Activated effector memory CD4-positive, alpha-beta T cell treated with anti-CD3 and anti-CD28 coated beads, Interleukin-2, amount 50 U/mL, for 16 hours (primary cell): ENCODE measurements around the gene MSI1.

ENCODE experiments used
- DNase-seq: peaks from one replicate; pipeline ENCODE4 v3.0.0-alpha.2; 2020

Gene MSI1

DNA sequence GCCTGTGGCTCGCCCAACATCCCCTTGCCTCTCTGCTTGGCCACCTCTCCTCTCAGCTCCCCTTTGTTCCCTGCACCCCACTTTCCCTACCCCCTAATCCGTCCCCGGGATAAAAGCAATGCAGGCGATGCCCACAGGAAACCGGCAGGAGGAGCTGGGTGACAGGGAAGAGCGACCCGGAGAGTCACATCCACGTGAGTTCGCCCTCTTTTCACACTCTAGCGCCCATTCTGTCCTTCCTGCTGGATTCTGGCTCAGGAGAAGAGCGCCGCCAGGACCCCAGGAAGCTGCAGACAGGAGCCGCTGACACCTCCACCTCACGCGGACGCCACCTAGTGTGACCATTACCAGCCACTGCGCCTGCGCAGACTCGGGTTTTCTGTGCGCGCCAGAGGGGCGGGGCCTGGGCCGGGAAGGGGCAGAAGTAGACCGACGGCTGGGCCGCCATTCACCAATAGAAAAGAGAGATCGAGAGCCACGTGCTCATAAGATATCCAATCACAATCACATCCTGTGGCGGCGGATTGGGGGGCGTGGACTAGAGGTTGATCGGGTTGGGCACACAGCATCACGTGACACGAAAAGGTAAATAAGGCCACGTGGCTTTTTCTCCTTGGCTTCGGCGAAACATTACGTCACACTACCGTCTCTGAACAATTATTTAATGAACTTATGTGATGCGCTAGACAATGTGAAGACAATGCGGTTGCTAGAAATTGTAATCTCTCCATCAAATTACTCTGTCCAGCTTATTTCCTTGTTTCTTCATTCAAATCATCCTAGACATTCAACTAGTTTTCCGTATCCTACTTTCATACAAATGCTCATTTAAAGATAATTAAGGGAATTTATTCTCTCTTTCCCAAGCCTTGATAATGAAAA, 51.5 kb downstream of the MSI1 start:
- peak; percentile 100 for DNase-seq

GRCh38 chr12:120316798-120317223, 52.2 kb downstream of the MSI1 start:
- DNase-seq = no peak

DNA sequence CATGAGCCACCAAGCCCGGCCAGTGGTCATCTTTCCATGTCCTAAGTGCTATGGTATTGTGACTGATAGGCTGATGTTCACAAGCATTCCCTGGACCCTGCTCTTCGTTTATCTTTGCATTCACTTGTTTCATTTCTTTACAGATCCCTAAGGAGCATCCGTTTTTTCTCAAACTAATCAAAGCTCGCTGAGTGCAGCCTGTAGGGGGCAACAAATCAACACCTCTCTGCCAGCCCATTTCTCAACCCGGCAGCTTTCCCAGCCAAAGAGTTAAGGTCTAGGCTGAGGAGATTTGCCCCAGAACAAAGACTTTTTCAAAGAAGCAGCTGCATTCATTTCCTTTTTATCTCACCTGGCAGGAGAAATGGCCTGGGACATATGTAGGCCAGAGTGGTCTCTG, 54.7 kb downstream of the MSI1 start:
- no peak for DNase-seq

- peak; percentile 95 for DNase-seq
These were observed 66.8 kb downstream of the MSI1 start, which contains the start of gene SIRT4 for GRCh38 chr12:120301962-120302815. TSS of gene SIRT4 (plus strand) at chr12:120302321. CDS start at chr12:120303562, 1,241 bp downstream.

DNA sequence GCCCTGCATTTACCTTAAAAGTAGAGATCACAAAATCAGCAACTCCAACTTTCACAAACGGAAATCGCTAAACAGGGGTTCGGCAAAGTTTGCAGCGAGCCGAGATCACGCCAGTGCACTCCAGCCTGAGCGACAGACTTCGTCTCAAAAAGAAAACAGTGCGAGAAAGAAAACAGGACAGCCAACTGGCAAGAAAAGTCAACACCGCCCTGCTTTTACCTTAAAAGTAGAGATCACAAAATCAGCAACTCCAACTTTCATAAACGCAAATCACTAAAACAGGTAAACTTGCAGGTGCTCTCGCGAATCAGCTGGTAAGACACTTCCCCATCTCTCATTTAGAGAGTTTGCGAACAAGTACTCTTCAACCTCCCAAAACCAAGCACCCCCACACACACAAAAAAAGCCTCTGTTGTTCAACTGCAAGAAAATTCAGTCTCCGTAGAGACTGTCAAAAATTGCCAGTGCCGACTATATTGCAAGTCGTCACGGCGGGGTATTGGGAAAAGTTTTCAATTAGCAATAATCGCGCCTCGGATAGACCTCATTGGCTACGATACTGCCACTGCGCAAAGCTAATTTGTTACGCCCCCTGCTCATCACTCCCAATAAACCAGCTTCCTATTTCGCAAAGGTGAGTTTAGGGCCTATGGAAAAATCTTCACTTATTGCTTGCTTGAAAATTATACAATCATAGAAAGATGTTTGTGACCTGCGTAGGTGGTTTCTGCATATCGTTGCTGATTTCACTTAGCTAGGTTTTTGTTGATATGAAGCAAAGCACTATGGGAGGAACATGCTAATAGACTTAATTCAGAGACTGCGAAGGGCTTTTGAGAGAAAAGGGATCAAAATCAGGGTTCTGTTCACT, 76.1 kb downstream of the MSI1 start, which contains the start of gene RNU4-1:
Gene RNU4-1, minus strand, starts transcription at position 577 of the 871 bp plus-strand sequence.
- DNase-seq = peak; percentile 89

DNA sequence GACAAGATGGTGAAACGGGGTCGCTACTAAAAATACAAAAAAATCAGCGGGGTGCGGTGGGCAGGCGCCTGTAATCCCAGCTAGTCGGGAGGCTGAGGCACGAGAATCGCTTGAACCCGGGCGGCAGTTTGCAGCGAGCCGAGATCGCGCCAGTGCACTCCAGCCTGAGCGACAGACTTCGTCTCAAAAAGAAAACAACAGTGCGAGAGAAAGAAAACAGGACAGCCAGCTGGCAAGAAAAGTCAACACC, 76.6 kb downstream of the MSI1 start:
- no peak for DNase-seq
